Natural killer cell (primary cell): ENCODE data around the gene SPTBN4. TPM values are rescaled to one million over a fixed set of nuclear protein-coding genes. Genes with fewer than 3 reads are reported as not detected.

Experiments
- ATAC-seq, 3 donors: fragments of 150-1000 bp in 2 of 3; fragments of 200-7000 bp in 1 of 3; cut with Tn5 transposase; 1 replicate in 1 of 3; 2 replicates in 2 of 3; pipeline ENCODE4 v1.10.0; 2021; ENCODE audit warnings: mild to moderate bottlenecking in 2 of 3, moderate library complexity in 2 of 3
- DNase-seq, 2 donors: peaks; one replicate each; pipeline versions ENCODE4 v3.0.0 to v3.0.0-alpha.2; 2013 to 2021; ENCODE audit warnings: mixed read lengths in 1 of 2
- H3K27ac ChIP-seq: one replicate; pipeline ENCODE4 v1.5.1; 2013; ENCODE audit warnings: mild to moderate bottlenecking, low read length
- H3K27me3 ChIP-seq: one replicate; pipeline ENCODE4 v1.6.1; 2013; ENCODE audit warnings: low read length; ENCODE audit not compliant: control insufficient read depth, insufficient read depth
- H3K36me3 ChIP-seq: one replicate; pipeline ENCODE4 v1.6.1; 2013; ENCODE audit warnings: low read length; ENCODE audit not compliant: control insufficient read depth, insufficient read depth
- H3K4me1 ChIP-seq: one replicate; pipeline ENCODE4 v1.6.1; 2013; ENCODE audit warnings: low read length; ENCODE audit not compliant: control insufficient read depth, insufficient read depth
- H3K4me3 ChIP-seq: one replicate; pipeline ENCODE4 v1.5.1; 2013; ENCODE audit warnings: low read length
- H3K9me3 ChIP-seq: one replicate; pipeline ENCODE4 v1.6.1; 2013; ENCODE audit warnings: low read length; ENCODE audit not compliant: control insufficient read depth, insufficient read depth
- H3K27ac Mint-ChIP-seq, 2 donors: one replicate each; pipeline ENCODE4 v1.8.0; 2022; ENCODE audit warnings: mild to moderate bottlenecking in 2 of 2, mixed read lengths in 2 of 2, moderate library complexity in 1 of 2
- H3K27me3 Mint-ChIP-seq, 2 donors: one replicate each; pipeline ENCODE4 v1.8.0; 2022; ENCODE audit warnings: low read depth in 2 of 2, mixed read lengths in 2 of 2
- H3K36me3 Mint-ChIP-seq: one replicate; pipeline ENCODE4 v1.8.0; 2022; ENCODE audit warnings: mixed read lengths
- H3K4me1 Mint-ChIP-seq, 2 donors: one replicate each; pipeline ENCODE4 v1.8.0; 2022; ENCODE audit warnings: mixed read lengths in 2 of 2
- H3K4me3 Mint-ChIP-seq: one replicate; pipeline ENCODE4 v1.8.0; 2022; ENCODE audit warnings: mild to moderate bottlenecking, moderate library complexity, mixed read lengths
- H3K9me3 Mint-ChIP-seq, 2 donors: one replicate each; pipeline ENCODE4 v1.8.0; 2022; ENCODE audit warnings: mixed read lengths in 2 of 2
- WGBS: methylation state at CpG from one replicate; pipeline ENCODE4 v1.1.7; 2013; ENCODE audit warnings: missing lambda C conversion rate; ENCODE audit not compliant: insufficient coverage; 5-methylcytosine and 5-hydroxymethylcytosine counted together
- intact Hi-C: fragments of 100-400 bp; cut with micrococcal nuclease; formaldehyde crosslinking; loops from one replicate; pipeline ENCODE4 v1.14.2; 2022
- total RNA-seq, 4 donors: library from RNA; stranded (reverse); fragments of 120-200 nt in 1 of 4; gene quantifications; one replicate each; pipeline versions ENCODE4 v1.2.3 to v1.2.4, GENCODE V29; 2013 to 2022
- TF ChIP-seq, protein P1 (sequence below): fragments of 200-600 bp; IDR thresholded peaks from one replicate; pipeline ENCODE4 v1.8.0; 2022; ENCODE audit warnings: antibody characterized with exemption

The SPTBN4 gene
- total RNA-seq, 3 donors from 2014 or later (not counting 1 experiment from before 2014, with no cell fraction given): 0.16 to 0.63 (median 0.31) TPM

- no peak overlapping the region for H3K27ac Mint-ChIP-seq
- H3K36me3 ChIP-seq: peaks cover 53% of the 10 kb centered on the region
- WGBS: 97% methylated on average over 5 of the region's 5 CpGs
Measured at GRCh38 chr19:40581531-40581930, 114.7 kb downstream of the SPTBN4 start.

GRCh38 chr19:40582467-40582866 is 115.7 kb downstream of the SPTBN4 start:
- Mint-ChIP-seq H3K36me3 (no peaks in the 10 kb centered on the region), H3K4me3 (no peak overlapping the region), H3K27ac (peak overlapping the region in 1 of 2 donors; percentile 29), H3K9me3 (no peaks in the 10 kb centered on the region), H3K27me3 (no peaks in the 10 kb centered on the region), H3K4me1 (peaks cover 13 to 39% of the 10 kb centered on the region in 2 donors)
- ATAC-seq: no peak
- no peak for DNase-seq
- 95% methylated on average over 1 of the region's 2 CpGs for WGBS
- Histone ChIP-seq H3K27ac (no peak overlapping the region), H3K27me3 (no peaks in the 10 kb centered on the region), H3K4me1 (peaks cover 22% of the 10 kb centered on the region), H3K4me3 (no peak overlapping the region), H3K9me3 (no peaks in the 10 kb centered on the region), H3K36me3 (peaks cover 61% of the 10 kb centered on the region)
- intact Hi-C loops: no loop called here
- TF ChIP-seq, protein P1, sequence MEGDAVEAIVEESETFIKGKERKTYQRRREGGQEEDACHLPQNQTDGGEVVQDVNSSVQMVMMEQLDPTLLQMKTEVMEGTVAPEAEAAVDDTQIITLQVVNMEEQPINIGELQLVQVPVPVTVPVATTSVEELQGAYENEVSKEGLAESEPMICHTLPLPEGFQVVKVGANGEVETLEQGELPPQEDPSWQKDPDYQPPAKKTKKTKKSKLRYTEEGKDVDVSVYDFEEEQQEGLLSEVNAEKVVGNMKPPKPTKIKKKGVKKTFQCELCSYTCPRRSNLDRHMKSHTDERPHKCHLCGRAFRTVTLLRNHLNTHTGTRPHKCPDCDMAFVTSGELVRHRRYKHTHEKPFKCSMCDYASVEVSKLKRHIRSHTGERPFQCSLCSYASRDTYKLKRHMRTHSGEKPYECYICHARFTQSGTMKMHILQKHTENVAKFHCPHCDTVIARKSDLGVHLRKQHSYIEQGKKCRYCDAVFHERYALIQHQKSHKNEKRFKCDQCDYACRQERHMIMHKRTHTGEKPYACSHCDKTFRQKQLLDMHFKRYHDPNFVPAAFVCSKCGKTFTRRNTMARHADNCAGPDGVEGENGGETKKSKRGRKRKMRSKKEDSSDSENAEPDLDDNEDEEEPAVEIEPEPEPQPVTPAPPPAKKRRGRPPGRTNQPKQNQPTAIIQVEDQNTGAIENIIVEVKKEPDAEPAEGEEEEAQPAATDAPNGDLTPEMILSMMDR: no peak

More at GRCh38 chr19:40581531-40581930, 114.7 kb downstream of the SPTBN4 start:
- TF ChIP-seq, protein P1: no peak
- Mint-ChIP-seq H3K9me3 (no peaks in the 10 kb centered on the region), H3K4me3 (no peak overlapping the region), H3K36me3 (no peaks in the 10 kb centered on the region), H3K27me3 (no peaks in the 10 kb centered on the region), H3K4me1 (peaks cover 13 to 42% of the 10 kb centered on the region in 2 donors)
- intact Hi-C loops: no loop called here
- H3K27me3 ChIP-seq: no peaks in the 10 kb centered on the region
- no peak overlapping the region for H3K4me3 ChIP-seq
- DNase-seq (no peak), ATAC-seq (no peak)
- peaks cover 27% of the 10 kb centered on the region for H3K4me1 ChIP-seq
- H3K27ac ChIP-seq: no peak overlapping the region
- H3K9me3 ChIP-seq: no peaks in the 10 kb centered on the region

- intact Hi-C loops: no loop called here
- WGBS: 94% methylated on average over 11 of the region's 14 CpGs
- H3K9me3 ChIP-seq: no peaks in the 10 kb centered on the region
Measured at GRCh38 chr19:40583283-40583682, 116.5 kb downstream of the SPTBN4 start.

More at GRCh38 chr19:40583283-40583682, 116.5 kb downstream of the SPTBN4 start:
- Mint-ChIP-seq H3K9me3 (no peaks in the 10 kb centered on the region), H3K27me3 (no peaks in the 10 kb centered on the region), H3K36me3 (no peaks in the 10 kb centered on the region), H3K27ac (no peak overlapping the region), H3K4me3 (no peak overlapping the region), H3K4me1 (peaks cover 5 to 36% of the 10 kb centered on the region in 2 donors)
- TF ChIP-seq, protein P1: no peak
- ATAC-seq (no peak), DNase-seq (no peak)
- H3K27me3 ChIP-seq: no peaks in the 10 kb centered on the region
- H3K4me1 ChIP-seq: peaks cover 14% of the 10 kb centered on the region
- peaks cover 62% of the 10 kb centered on the region for H3K36me3 ChIP-seq
- H3K4me3 ChIP-seq: no peak overlapping the region
- no peak overlapping the region for H3K27ac ChIP-seq
